Suprapubic skin (tissue), 4 donors: ENCODE measurements around the gene TGFBR3. TPM values are rescaled to one million over a fixed set of nuclear protein-coding genes. Genes with fewer than 3 reads are reported as not detected.
"Not testable (repeated sequence)": the region's sequence is repeated elsewhere in the genome, so short reads cannot be mapped to it uniquely, and the experiment has no call there.

ENCODE experiments used
- DNase-seq, 2 donors: peaks; one replicate each; pipeline ENCODE4 v3.0.0-alpha.2; 2019; ENCODE audit warnings: low spot score in 2 of 2
- H3K27ac ChIP-seq: fragments of 200-600 bp; sonication (generic); one replicate; pipeline ENCODE4 v1.5.1; 2019
- H3K27me3 ChIP-seq: fragments of 200-600 bp; sonication (generic); one replicate; pipeline ENCODE4 v1.5.1; 2019
- H3K36me3 ChIP-seq: fragments of 200-600 bp; sonication (generic); one replicate; pipeline ENCODE4 v1.5.1; 2019
- H3K4me1 ChIP-seq: fragments of 200-600 bp; sonication (generic); one replicate; pipeline ENCODE4 v1.5.1; 2019
- H3K4me3 ChIP-seq: fragments of 200-600 bp; sonication (generic); one replicate; pipeline ENCODE4 v1.5.1; 2019; ENCODE audit warnings: mild to moderate bottlenecking
- H3K9me3 ChIP-seq: fragments of 200-600 bp; sonication (generic); one replicate; pipeline ENCODE4 v1.5.1; 2019
- CTCF ChIP-seq, 2 donors: fragments of 200-600 bp in 1 of 2; fragments of 450-650 bp in 1 of 2; sonication (generic) in 1 of 2; IDR thresholded peaks; one replicate each; pipeline ENCODE4 v1.5.1; 2016 to 2019; ENCODE audit warnings: antibody characterized with exemption in 2 of 2, mild to moderate bottlenecking in 1 of 2, moderate library complexity in 1 of 2
- EP300 ChIP-seq: sonication (generic); formaldehyde crosslinking; IDR thresholded peaks from one replicate; pipeline ENCODE4 v1.6.1; 2017; ENCODE audit warnings: antibody characterized with exemption
- POLR2A ChIP-seq, 2 donors: fragments of 450-650 bp; IDR thresholded peaks; one replicate each; pipeline ENCODE4 v1.6.1; 2017; ENCODE audit warnings: antibody characterized with exemption in 2 of 2, mild to moderate bottlenecking in 2 of 2, moderate library complexity in 2 of 2
- POLR2AphosphoS5 ChIP-seq, 3 donors: sonication (generic); formaldehyde crosslinking; IDR thresholded peaks; one replicate each; pipeline ENCODE4 v1.6.1; 2017; ENCODE audit warnings: antibody characterized with exemption in 3 of 3
- WGBS: methylation state at CpG from one replicate; pipeline ENCODE4 v1.1.5; 2018; 5-methylcytosine and 5-hydroxymethylcytosine counted together
- total RNA-seq, 4 donors: library from RNA; depleted of rRNA; stranded (reverse); fragments of >200 nt; gene quantifications; one replicate each; pipeline ENCODE4 v1.1.0, GENCODE V29; 2016

Gene TGFBR3
- total RNA-seq, 4 donors from 2014 or later, result 91.3 to 131 (median 114) TPM

- WGBS, result 70% methylated on average over 3 of the region's 3 CpGs
- H3K36me3 ChIP-seq, result no peaks in the 10 kb centered on the region
- H3K27me3 ChIP-seq, result no peaks in the 10 kb centered on the region
- H3K4me1 ChIP-seq, result peaks cover 9% of the 10 kb centered on the region
- no peak for DNase-seq
- H3K27ac ChIP-seq, result peak overlapping the region; percentile 62
- peak in 1 of 3 donors; percentile 52 for TF ChIP-seq POLR2AphosphoS5 (IDR thresholded peaks at IDR 0.05)
- no peak for TF ChIP-seq CTCF (IDR thresholded peaks at IDR 0.05)
- no peak overlapping the region for H3K4me3 ChIP-seq
- no peaks in the 10 kb centered on the region for H3K9me3 ChIP-seq
These were observed 212.3 kb downstream of the TGFBR3 start for GRCh38 chr1:91673613-91674012.

GRCh38 chr1:91672601-91673161 lies 213.3 kb downstream of the TGFBR3 start:
- H3K27me3 ChIP-seq, result no peaks in the 10 kb centered on the region
- peaks cover 9% of the 10 kb centered on the region for H3K4me1 ChIP-seq
- no peaks in the 10 kb centered on the region for H3K36me3 ChIP-seq
- H3K9me3 ChIP-seq, result no peaks in the 10 kb centered on the region
- H3K27ac ChIP-seq, result peak overlapping the region; percentile 62
- H3K4me3 ChIP-seq, result no peak overlapping the region
- WGBS, result 98% methylated on average over 4 of the region's 4 CpGs
- DNase-seq, result no peak
- TF ChIP-seq POLR2A (IDR thresholded peaks at IDR 0.05), result no peak

- H3K27me3 ChIP-seq, result no peaks in the 10 kb centered on the region
- H3K9me3 ChIP-seq, result no peaks in the 10 kb centered on the region
- peaks cover 9% of the 10 kb centered on the region for H3K4me1 ChIP-seq
- 89% methylated on average over 4 of the region's 4 CpGs for WGBS
- H3K27ac ChIP-seq, result no peak overlapping the region
- TF ChIP-seq POLR2AphosphoS5 (IDR thresholded peaks at IDR 0.05) (no peak), POLR2A (IDR thresholded peaks at IDR 0.05) (no peak), EP300 (no peak), CTCF (IDR thresholded peaks at IDR 0.05) (no peak)
- DNase-seq, result no peak
- H3K4me3 ChIP-seq, result no peak overlapping the region
- H3K36me3 ChIP-seq, result no peaks in the 10 kb centered on the region
These were observed 215.2 kb downstream of the TGFBR3 start for GRCh38 chr1:91670781-91671180.

- TF ChIP-seq CTCF (IDR thresholded peaks at IDR 0.05) (no peak), POLR2A (IDR thresholded peaks at IDR 0.05) (no peak), POLR2AphosphoS5 (IDR thresholded peaks at IDR 0.05) (no peak), EP300 (no peak)
- no peak for DNase-seq
- H3K9me3 ChIP-seq, result no peaks in the 10 kb centered on the region
- H3K4me1 ChIP-seq, result peaks cover 9% of the 10 kb centered on the region
- no peak overlapping the region for H3K27ac ChIP-seq
- H3K4me3 ChIP-seq, result no peak overlapping the region
- H3K36me3 ChIP-seq, result no peaks in the 10 kb centered on the region
- H3K27me3 ChIP-seq, result no peaks in the 10 kb centered on the region
- WGBS, result 94% methylated on average over 25 of the region's 25 CpGs
These were observed 216.2 kb downstream of the TGFBR3 start for GRCh38 chr1:91669584-91670350.

GRCh38 chr1:91666651-91667050 lies 219.3 kb downstream of the TGFBR3 start:
- not testable (repeated sequence) for H3K36me3 ChIP-seq, H3K27ac ChIP-seq, H3K27me3 ChIP-seq, H3K4me1 ChIP-seq, H3K4me3 ChIP-seq, DNase-seq, H3K9me3 ChIP-seq
- WGBS, result 61% methylated on average over 5 of the region's 5 CpGs

GRCh38 chr1:91661121-91661520 lies 224.8 kb downstream of the TGFBR3 start:
- H3K27me3 ChIP-seq, result no peaks in the 10 kb centered on the region
- no peak for DNase-seq
- H3K4me1 ChIP-seq, result no peaks in the 10 kb centered on the region
- no peak overlapping the region for H3K27ac ChIP-seq
- H3K4me3 ChIP-seq, result no peak overlapping the region
- peaks cover 13% of the 10 kb centered on the region for H3K9me3 ChIP-seq
- TF ChIP-seq POLR2A (IDR thresholded peaks at IDR 0.05), result no peak
- no peak for TF ChIP-seq POLR2AphosphoS5 (IDR thresholded peaks at IDR 0.05)
- no peak for TF ChIP-seq EP300
- no peaks in the 10 kb centered on the region for H3K36me3 ChIP-seq

GRCh38 chr1:91660708-91661107 lies 225.2 kb downstream of the TGFBR3 start:
- H3K27me3 ChIP-seq, result no peaks in the 10 kb centered on the region
- no peak for DNase-seq
- peaks cover 13% of the 10 kb centered on the region for H3K9me3 ChIP-seq
- H3K4me1 ChIP-seq, result no peaks in the 10 kb centered on the region
- TF ChIP-seq EP300 (no peak), POLR2AphosphoS5 (IDR thresholded peaks at IDR 0.05) (no peak), POLR2A (IDR thresholded peaks at IDR 0.05) (no peak), CTCF (IDR thresholded peaks at IDR 0.05) (no peak)
- no peaks in the 10 kb centered on the region for H3K36me3 ChIP-seq
- H3K27ac ChIP-seq, result no peak overlapping the region
- H3K4me3 ChIP-seq, result no peak overlapping the region
